Gastroesophageal sphincter (tissue), 4 donors: Measurements from ENCODE around the gene GMDS. TPM values are rescaled to one million over a fixed set of nuclear protein-coding genes. Genes with fewer than 3 reads are reported as not detected.

ENCODE experiments used
- ATAC-seq: fragments of 150-250 bp; one replicate; pipeline ENCODE4 v1.9.1; 2016; ENCODE audit warnings: mild to moderate bottlenecking, moderate library complexity
- H3K27ac ChIP-seq, 4 donors: fragments of 200-600 bp; sonication (generic) in 3 of 4; 1 replicate in 3 of 4; 2 replicates in 1 of 4; pipeline ENCODE4 v1.5.1; 2016 to 2019
- H3K27me3 ChIP-seq: fragments of 200-600 bp; sonication (generic); one replicate; pipeline ENCODE4 v1.5.1; 2019
- H3K36me3 ChIP-seq, 2 donors: fragments of 200-600 bp; sonication (generic); one replicate each; pipeline ENCODE4 v1.5.1; 2019; ENCODE audit warnings: control low read depth in 1 of 2
- H3K4me1 ChIP-seq, 3 donors: fragments of 200-600 bp; sonication (generic); 1 replicate in 2 of 3; 2 replicates in 1 of 3; pipeline ENCODE4 v1.5.1; 2016 to 2019; ENCODE audit warnings: control low read depth in 2 of 3
- H3K4me3 ChIP-seq, 2 donors: fragments of 200-600 bp; sonication (generic); one replicate each; pipeline ENCODE4 v1.5.1; 2019; ENCODE audit warnings: mild to moderate bottlenecking in 1 of 2, moderate library complexity in 1 of 2
- H3K9me3 ChIP-seq, 3 donors: fragments of 200-600 bp; sonication (generic); one replicate each; pipeline ENCODE4 v1.5.1; 2017 to 2019; ENCODE audit warnings: control low read depth in 2 of 3
- CTCF ChIP-seq, 4 experiments: fragments of 200-600 bp in 2 of 4; fragments of 450-650 bp in 2 of 4; sonication (generic) in 1 of 4; IDR thresholded peaks; one replicate each; pipeline ENCODE4 v1.5.1; 2017 to 2019; ENCODE audit warnings: antibody characterized with exemption in 4 of 4, mild to moderate bottlenecking in 2 of 4, moderate library complexity in 2 of 4
- EP300 ChIP-seq: sonication (generic); formaldehyde crosslinking; IDR thresholded peaks from one replicate; pipeline ENCODE4 v1.6.1; 2017; ENCODE audit warnings: antibody characterized with exemption, mild to moderate bottlenecking
- POLR2A ChIP-seq, 2 donors: fragments of 450-650 bp; IDR thresholded peaks; one replicate each; pipeline ENCODE4 v1.6.1; 2017; ENCODE audit warnings: antibody characterized with exemption in 2 of 2, mild to moderate bottlenecking in 2 of 2, moderate library complexity in 1 of 2
- POLR2AphosphoS5 ChIP-seq: sonication (generic); formaldehyde crosslinking; IDR thresholded peaks from one replicate; pipeline ENCODE4 v1.6.1; 2017; ENCODE audit warnings: antibody characterized with exemption
- WGBS, 2 donors: methylation state at CpG; one replicate each; pipeline ENCODE4 v1.1.5; 2018; ENCODE audit warnings: low coverage in 1 of 2; 5-methylcytosine and 5-hydroxymethylcytosine counted together
- total RNA-seq, 4 donors: library from RNA; depleted of rRNA; stranded (reverse); fragments of >200 nt; gene quantifications; one replicate each; pipeline ENCODE4 v1.1.0, GENCODE V29; 2016

The GMDS gene
- total RNA-seq, 4 donors from 2014 or later: 5.0 to 14.7 (median 6.4) TPM

- 88 to 92% methylated on average over 4 to 5 of the region's 7 CpGs for WGBS, 2 donors
- no peak overlapping the region for H3K4me3 ChIP-seq
- no peak for ATAC-seq
These were observed 444.0 kb downstream of the GMDS start for GRCh38 chr6:1801401-1801800.

DNA sequence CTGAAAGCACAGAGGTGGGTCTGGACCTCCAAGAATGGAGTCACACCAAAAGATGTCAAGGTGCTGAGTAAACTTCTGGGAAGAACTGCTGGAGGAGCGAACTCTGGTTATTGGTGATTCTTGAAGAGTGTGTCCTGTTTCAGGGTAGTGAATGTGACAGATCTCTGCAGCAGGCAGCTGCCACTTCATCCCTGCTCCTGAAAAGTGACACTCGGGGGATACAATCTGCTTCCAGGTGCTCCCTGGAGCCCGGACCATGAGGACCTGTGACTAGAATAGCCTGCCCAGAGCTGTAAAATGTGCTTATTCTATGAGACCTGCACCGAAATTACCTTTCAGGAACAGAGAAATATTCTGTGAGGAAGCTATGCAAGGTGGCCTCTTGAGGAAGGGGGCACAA is 444.6 kb downstream of the GMDS start:
- H3K27me3 ChIP-seq: no peaks in the 10 kb centered on the region
- no peak for ATAC-seq
- H3K36me3 ChIP-seq: no peaks in the 10 kb centered on the region
- no peak overlapping the region for H3K4me3 ChIP-seq
- H3K9me3 ChIP-seq: no peaks in the 10 kb centered on the region
- no peak overlapping the region for H3K27ac ChIP-seq
- 85 to 100% methylated on average over 1 to 2 of the region's 4 CpGs for WGBS, 2 donors
- no peaks in the 10 kb centered on the region for H3K4me1 ChIP-seq
- TF ChIP-seq POLR2A (IDR thresholded peaks at IDR 0.05) (no peak), EP300 (no peak), CTCF (IDR thresholded peaks at IDR 0.05) (no peak), POLR2AphosphoS5 (no peak)

More at GRCh38 chr6:1801401-1801800, 444.0 kb downstream of the GMDS start:
- Histone ChIP-seq H3K36me3 (no peaks in the 10 kb centered on the region), H3K27ac (no peak overlapping the region), H3K9me3 (no peaks in the 10 kb centered on the region), H3K27me3 (no peaks in the 10 kb centered on the region), H3K4me1 (no peaks in the 10 kb centered on the region)
- TF ChIP-seq POLR2AphosphoS5 (no peak), POLR2A (IDR thresholded peaks at IDR 0.05) (no peak), EP300 (no peak), CTCF (IDR thresholded peaks at IDR 0.05) (no peak)

DNA sequence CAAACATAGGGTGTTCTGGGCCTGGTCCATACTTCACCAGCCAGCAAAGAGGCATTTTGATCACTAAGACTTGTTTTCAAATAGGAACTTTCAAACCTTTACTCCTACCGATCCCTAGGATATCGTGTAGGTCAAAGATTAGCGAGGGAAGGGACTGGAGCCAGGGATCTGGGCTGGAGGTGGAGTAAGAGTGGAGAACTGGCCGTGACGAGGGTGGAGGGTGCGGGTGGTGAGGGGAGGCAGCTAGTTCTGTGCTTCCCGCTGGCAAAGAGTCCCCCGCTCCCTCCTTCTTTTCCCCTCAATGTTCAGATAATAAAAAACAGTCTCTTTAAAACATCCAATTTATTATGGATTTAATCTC is 446.5 kb downstream of the GMDS start:
- H3K4me1 ChIP-seq: no peaks in the 10 kb centered on the region
- ATAC-seq: no peak
- H3K27me3 ChIP-seq: no peaks in the 10 kb centered on the region
- H3K9me3 ChIP-seq: no peaks in the 10 kb centered on the region
- H3K4me3 ChIP-seq: no peak overlapping the region
- WGBS, 2 donors: 86 to 96% methylated on average over 4 to 7 of the region's 8 CpGs
- H3K27ac ChIP-seq: no peak overlapping the region
- TF ChIP-seq CTCF (IDR thresholded peaks at IDR 0.05) (no peak), POLR2A (IDR thresholded peaks at IDR 0.05) (no peak)
- H3K36me3 ChIP-seq: no peaks in the 10 kb centered on the region

GRCh38 chr6:1798303-1798964 is 447.0 kb downstream of the GMDS start:
- Histone ChIP-seq H3K4me3 (no peak overlapping the region), H3K27me3 (no peaks in the 10 kb centered on the region), H3K4me1 (no peaks in the 10 kb centered on the region), H3K9me3 (no peaks in the 10 kb centered on the region), H3K27ac (no peak overlapping the region), H3K36me3 (no peaks in the 10 kb centered on the region)
- TF ChIP-seq POLR2AphosphoS5 (no peak), EP300 (no peak), CTCF (IDR thresholded peaks at IDR 0.05) (no peak), POLR2A (IDR thresholded peaks at IDR 0.05) (no peak)
- no peak for ATAC-seq
- 86 to 95% methylated on average over 5 to 6 of the region's 9 CpGs for WGBS, 2 donors

GRCh38 chr6:1797801-1798200 is 447.6 kb downstream of the GMDS start:
- Histone ChIP-seq H3K27ac (no peak overlapping the region), H3K27me3 (no peaks in the 10 kb centered on the region), H3K4me1 (no peaks in the 10 kb centered on the region), H3K4me3 (no peak overlapping the region), H3K9me3 (no peaks in the 10 kb centered on the region), H3K36me3 (no peaks in the 10 kb centered on the region)
- no peak for TF ChIP-seq POLR2A (IDR thresholded peaks at IDR 0.05)
- no peak for TF ChIP-seq EP300
- TF ChIP-seq CTCF (IDR thresholded peaks at IDR 0.05): no peak
- TF ChIP-seq POLR2AphosphoS5: no peak
- no peak for ATAC-seq
- 59 to 70% methylated on average over 1 of the region's 1 CpG for WGBS, 2 donors
